C4-2B (cell line): Measurements from ENCODE around the gene ENAH.

Experiments used
- H3K27ac ChIP-seq: fragments of 450-650 bp; 2 replicates; pipeline ENCODE4 v1.5.1; 2017
- ZFX ChIP-seq: fragments of 450-650 bp; IDR thresholded peaks from 2 replicates; pipeline ENCODE4 v1.6.1; 2017
- TF ChIP-seq, protein P1 (sequence below): fragments of 450-650 bp; conservative IDR thresholded peaks from 2 replicates; pipeline ENCODE4 v1.5.1; 2017; ENCODE audit warnings: mild to moderate bottlenecking

Gene ENAH

GRCh38 chr1:225494789-225495359 lies 158.0 kb downstream of the ENAH start:
- TF ChIP-seq, protein P1, sequence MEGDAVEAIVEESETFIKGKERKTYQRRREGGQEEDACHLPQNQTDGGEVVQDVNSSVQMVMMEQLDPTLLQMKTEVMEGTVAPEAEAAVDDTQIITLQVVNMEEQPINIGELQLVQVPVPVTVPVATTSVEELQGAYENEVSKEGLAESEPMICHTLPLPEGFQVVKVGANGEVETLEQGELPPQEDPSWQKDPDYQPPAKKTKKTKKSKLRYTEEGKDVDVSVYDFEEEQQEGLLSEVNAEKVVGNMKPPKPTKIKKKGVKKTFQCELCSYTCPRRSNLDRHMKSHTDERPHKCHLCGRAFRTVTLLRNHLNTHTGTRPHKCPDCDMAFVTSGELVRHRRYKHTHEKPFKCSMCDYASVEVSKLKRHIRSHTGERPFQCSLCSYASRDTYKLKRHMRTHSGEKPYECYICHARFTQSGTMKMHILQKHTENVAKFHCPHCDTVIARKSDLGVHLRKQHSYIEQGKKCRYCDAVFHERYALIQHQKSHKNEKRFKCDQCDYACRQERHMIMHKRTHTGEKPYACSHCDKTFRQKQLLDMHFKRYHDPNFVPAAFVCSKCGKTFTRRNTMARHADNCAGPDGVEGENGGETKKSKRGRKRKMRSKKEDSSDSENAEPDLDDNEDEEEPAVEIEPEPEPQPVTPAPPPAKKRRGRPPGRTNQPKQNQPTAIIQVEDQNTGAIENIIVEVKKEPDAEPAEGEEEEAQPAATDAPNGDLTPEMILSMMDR, result no peak
- no peak for TF ChIP-seq ZFX

GRCh38 chr1:225493591-225494246 lies 159.2 kb downstream of the ENAH start:
- no peak overlapping the region for H3K27ac ChIP-seq
- no peak for TF ChIP-seq ZFX
- TF ChIP-seq, protein P1, result no peak

More at GRCh38 chr1:225494789-225495359, 158.0 kb downstream of the ENAH start:
- no peak overlapping the region for H3K27ac ChIP-seq

- H3K27ac ChIP-seq, result no peak overlapping the region
- TF ChIP-seq ZFX, result no peak
- TF ChIP-seq, protein P1, result no peak
Measured at GRCh38 chr1:225488676-225489075, 164.2 kb downstream of the ENAH start.

DNA sequence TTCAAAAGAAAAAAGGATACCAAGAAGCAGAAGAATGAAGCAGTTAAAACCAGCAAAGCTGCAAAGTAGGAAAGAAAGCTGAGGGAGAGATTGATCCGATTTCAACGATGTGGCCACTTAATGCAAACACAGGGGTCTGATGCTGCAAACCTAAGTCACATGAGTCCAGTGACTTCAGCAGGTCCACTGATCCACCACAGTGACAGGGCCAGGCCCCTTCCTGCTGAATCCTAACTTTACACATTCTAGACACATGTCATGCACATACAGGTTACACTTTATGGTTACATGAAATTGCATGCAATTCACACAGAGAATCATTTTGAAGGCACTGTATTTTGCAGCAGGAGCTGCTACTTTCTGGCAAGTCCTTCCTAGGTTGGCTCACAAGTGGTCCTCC lies 166.1 kb downstream of the ENAH start:
- H3K27ac ChIP-seq, result no peak overlapping the region
- no peak for TF ChIP-seq ZFX
- TF ChIP-seq, protein P1, result no peak

DNA sequence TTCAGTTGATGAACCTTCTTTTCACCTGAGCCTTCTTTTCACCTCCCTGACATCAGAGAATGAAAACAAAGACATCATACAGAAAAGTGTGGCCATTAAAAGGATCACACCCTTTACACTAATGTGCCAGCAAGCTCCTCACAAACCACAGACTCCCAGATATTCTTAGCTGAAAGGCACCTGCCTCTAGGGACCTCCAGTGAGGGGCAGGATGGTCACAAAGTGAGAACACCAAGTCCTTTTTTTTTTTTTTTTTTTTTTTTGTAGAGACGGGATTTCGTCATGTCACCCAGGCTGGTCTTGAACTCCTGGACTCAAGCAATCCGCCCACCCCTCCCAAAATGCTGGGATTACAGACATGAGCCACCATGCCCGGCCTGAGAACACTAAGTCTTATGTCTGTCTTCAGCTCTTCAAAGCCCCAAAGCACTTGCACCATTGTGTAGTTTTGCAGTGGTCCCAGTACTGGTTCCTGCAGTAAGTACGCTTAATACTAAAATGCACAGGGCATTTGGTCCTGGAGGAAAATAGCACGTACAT lies 166.9 kb downstream of the ENAH start:
- TF ChIP-seq, protein P1, result no peak
- no peak for TF ChIP-seq ZFX
- no peak overlapping the region for H3K27ac ChIP-seq

- no peak overlapping the region for H3K27ac ChIP-seq
- TF ChIP-seq, protein P1, result no peak
- no peak for TF ChIP-seq ZFX
Measured at GRCh38 chr1:225485226-225485625, 167.7 kb downstream of the ENAH start.

- TF ChIP-seq ZFX, result no peak
- TF ChIP-seq, protein P1, result no peak
- no peak overlapping the region for H3K27ac ChIP-seq
Measured at GRCh38 chr1:225484657-225485214, 168.2 kb downstream of the ENAH start.
